ENCODE measurements around the gene LCK. TPM values are rescaled to one million over a fixed set of nuclear protein-coding genes. Genes with fewer than 3 reads are reported as not detected.

Gene LCK
- total RNA-seq, 2 donors from 2014 or later: 3.7 to 24.7 TPM

GRCh38 chr1:32299327-32299726, 48.3 kb downstream of the LCK start:
- DNase-seq: no peak
- Histone ChIP-seq H3K27me3 (no peaks in the 10 kb centered on the region), H3K27ac (no peak overlapping the region), H3K4me3 (no peak overlapping the region), H3K4me1 (no peaks in the 10 kb centered on the region), H3K9ac (ENCODE audit: low read depth in 2 of 2, low read length in 2 of 2) (no peak overlapping the region), H3K36me3 (peaks cover 6% of the 10 kb centered on the region), H3K9me3 (no peaks in the 10 kb centered on the region)
- TF ChIP-seq CTCF (IDR thresholded peaks at IDR 0.05): no peak
- intact Hi-C loops (cut with DNase I): no loop called here

DNA sequence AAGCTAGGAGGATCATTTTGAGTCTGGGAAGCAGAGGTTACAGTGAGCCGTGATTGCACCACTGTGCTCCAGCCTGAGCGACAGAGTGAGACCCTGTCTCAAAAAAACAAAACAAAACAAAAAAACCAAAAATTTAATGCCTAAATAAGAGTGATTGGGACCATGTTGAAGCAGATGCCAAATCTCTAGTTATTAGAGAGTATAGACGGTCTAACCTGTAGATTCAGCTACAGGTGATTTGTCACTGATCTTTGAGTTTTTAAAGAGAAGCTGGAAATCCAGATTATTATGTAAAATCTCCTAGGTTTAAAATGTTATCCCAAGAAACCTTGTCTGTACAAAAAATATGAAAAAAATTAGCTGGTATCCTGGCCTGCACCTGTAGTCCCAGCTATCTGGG, 52.3 kb downstream of the LCK start:
- Histone ChIP-seq H3K27me3 (no peaks in the 10 kb centered on the region), H3K4me3 (no peak overlapping the region), H3K4me1 (no peaks in the 10 kb centered on the region), H3K27ac (no peak overlapping the region), H3K36me3 (peaks cover 8% of the 10 kb centered on the region), H3K9me3 (no peaks in the 10 kb centered on the region), H3K9ac (ENCODE audit: low read depth in 2 of 2, low read length in 2 of 2) (no peak overlapping the region)
- no peak for TF ChIP-seq CTCF (IDR thresholded peaks at IDR 0.05)
- intact Hi-C loops (cut with DNase I): no loop called here
- DNase-seq: no peak

- Histone ChIP-seq H3K4me3 (no peak overlapping the region), H3K27ac (no peak overlapping the region), H3K4me1 (peaks cover 3% of the 10 kb centered on the region), H3K36me3 (peaks cover 8% of the 10 kb centered on the region), H3K9me3 (no peaks in the 10 kb centered on the region), H3K9ac (ENCODE audit: low read depth in 2 of 2, low read length in 2 of 2) (no peak overlapping the region), H3K27me3 (no peaks in the 10 kb centered on the region)
- no peak for DNase-seq
- intact Hi-C loops (cut with DNase I): no loop called here
- no peak for TF ChIP-seq CTCF (IDR thresholded peaks at IDR 0.05)
Observed at GRCh38 chr1:32303997-32304622, 53.0 kb downstream of the LCK start.

DNA sequence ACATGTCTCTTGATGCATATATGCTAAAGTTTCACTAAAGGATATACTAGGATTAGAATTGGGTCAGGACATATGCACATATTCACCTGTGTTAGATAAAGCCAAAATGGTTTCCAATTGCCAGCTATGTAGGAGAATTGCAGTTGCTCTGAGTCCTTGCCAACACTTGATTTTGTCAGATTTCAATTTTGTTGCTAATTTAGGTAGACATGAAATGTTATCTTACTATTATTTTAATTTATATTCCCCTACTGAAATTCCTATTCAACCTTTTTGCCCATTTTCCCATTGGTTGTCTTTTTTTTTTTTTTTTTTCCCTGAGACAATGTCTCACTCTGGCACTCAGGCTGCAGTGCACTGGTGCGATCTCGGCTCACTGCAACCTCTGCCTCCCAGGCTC, 54.2 kb downstream of the LCK start:
- H3K36me3 ChIP-seq: peaks cover 8% of the 10 kb centered on the region
- no peak for DNase-seq
- H3K9me3 ChIP-seq: no peaks in the 10 kb centered on the region
- no peak for TF ChIP-seq CTCF (IDR thresholded peaks at IDR 0.05)
- peaks cover 4% of the 10 kb centered on the region for H3K4me1 ChIP-seq
- intact Hi-C loops (cut with DNase I): no loop called here
- no peak overlapping the region for H3K27ac ChIP-seq
- no peak overlapping the region for H3K9ac ChIP-seq (ENCODE audit: low read depth in 2 of 2, low read length in 2 of 2)
- H3K27me3 ChIP-seq: no peaks in the 10 kb centered on the region
- no peak overlapping the region for H3K4me3 ChIP-seq

GRCh38 chr1:32307324-32307723, 56.3 kb downstream of the LCK start:
- no peak overlapping the region for H3K9ac ChIP-seq (ENCODE audit: low read depth in 2 of 2, low read length in 2 of 2)
- peaks cover 4% of the 10 kb centered on the region for H3K4me1 ChIP-seq
- TF ChIP-seq CTCF (IDR thresholded peaks at IDR 0.05): no peak
- peaks cover 8% of the 10 kb centered on the region for H3K36me3 ChIP-seq
- no peak overlapping the region for H3K4me3 ChIP-seq
- no peak for DNase-seq
- H3K9me3 ChIP-seq: no peaks in the 10 kb centered on the region
- no peaks in the 10 kb centered on the region for H3K27me3 ChIP-seq
- intact Hi-C loops (cut with DNase I): no loop called here
- no peak overlapping the region for H3K27ac ChIP-seq

All from colonic mucosa (tissue), 4 donors.